Measurements from ENCODE around the gene SLC7A1.

Gene SLC7A1

DNA sequence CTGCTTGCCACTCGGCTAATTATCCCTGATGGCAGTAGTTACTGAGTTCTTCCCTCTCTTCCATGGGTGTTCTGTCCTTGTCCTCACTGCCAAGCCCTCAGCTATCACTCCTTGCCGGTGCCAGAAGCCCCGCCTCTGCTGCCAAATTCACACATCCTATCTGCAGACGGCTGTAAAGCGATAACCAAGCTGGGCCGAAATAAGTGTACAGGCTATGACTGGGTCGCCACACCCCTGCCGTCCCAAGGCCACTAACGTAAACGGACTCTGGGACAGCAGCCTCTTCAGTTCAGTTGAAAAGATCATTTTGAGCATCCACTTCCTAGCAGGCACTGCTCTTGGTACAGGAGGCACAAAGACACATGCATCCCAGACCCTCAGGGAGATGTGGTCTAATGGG lies 13.3 kb downstream of the SLC7A1 start:
- no peak for DNase-seq

GRCh38 chr13:29581666-29582065 lies 13.8 kb downstream of the SLC7A1 start:
- no peak for DNase-seq

DNA sequence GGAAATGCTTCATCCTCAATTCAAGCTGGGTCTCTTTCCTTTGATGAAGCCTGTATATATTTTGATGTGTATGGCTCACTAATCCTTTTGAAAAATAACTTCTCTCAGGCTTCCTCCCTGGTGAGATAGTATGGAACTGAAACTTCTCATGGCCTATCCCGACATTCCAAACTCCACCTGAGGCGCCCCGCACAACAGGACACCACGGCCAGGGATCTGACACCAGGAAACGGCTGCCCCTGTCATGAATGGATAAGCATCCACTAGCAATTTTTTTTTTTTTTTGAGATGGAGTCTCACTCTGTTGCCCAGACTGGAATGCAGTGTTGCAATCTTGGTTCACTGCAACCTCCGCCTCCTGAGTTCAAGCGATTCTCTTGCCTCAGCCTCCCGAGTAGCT lies 16.4 kb downstream of the SLC7A1 start:
- DNase-seq = no peak

DNA sequence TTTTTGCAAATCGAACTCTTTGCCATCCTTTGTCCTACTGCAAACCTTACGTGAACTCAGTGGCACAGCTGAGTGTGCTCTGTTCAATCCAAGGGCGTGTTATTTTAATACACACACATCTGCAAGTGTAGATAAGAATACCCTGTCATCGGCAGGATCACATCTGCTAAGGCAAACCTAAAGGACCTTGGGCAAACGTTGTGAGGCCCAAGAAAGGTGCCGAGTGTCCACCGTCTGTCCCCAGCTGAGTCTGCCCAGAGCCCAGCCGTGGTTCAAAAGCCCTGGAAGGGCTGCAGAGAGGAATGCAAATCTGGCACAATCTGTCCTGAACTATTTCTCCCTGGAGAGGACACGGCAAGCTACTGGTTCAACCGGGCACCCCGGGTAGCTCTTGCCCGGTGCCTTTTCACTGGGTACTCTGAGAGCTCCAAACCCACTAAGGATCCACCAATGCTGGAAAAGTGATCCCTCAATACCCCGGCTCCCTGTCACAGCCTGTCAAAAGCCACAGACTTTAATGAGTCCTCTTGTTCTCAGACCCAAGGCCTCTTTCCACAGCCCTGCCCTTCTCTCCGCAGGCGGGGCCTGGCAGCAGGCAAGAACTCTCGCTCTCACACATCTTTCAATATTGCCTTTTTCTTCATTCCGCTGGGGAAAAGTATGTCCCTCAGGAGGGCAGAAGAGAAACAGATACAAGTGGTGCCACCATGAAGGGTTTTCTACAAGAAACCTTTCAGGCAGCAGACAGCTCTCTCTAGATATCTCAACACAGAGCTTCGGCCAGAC lies 17.0 kb downstream of the SLC7A1 start:
- DNase-seq = no peak

- no peak for DNase-seq
Observed at GRCh38 chr13:29577136-29578051, 18.1 kb downstream of the SLC7A1 start.

DNA sequence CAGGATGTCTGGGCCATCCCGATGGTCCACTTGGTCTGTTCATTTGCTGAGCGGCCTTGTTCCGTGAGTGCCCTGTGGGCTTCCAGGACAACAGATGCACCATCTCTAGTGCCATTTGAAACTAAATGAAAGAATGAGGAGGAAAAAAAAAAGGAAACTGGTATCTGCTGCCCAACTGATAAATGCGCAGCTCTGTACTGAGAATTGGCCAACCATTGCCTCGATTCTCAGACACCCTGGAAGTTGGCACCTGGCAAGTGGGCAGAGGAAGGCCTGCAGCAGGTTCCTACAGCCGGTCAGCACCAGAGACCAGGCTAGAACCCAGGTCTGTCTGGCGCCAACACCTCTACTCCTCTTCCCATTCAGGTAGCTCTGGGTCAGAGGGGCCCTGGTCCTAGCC lies 18.9 kb downstream of the SLC7A1 start:
- DNase-seq = no peak

DNA sequence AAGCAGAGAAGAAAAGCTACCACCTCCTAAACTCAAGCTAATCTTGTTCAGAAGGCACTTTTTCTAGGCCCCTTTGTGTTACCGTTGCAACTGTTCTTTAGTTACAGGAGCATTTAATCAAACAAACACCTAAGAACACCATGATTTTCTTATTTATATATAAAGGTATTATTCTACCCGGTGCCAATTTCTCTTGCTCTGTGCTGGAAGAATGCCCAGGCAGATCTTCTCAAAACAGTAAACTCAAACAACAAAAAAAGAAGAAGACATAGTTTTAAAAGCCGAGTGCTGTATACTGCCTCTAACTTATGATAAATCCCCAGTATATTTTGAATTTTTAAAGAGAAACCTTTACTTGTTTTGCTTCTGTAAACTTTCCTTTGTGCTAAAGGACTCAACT lies 20.4 kb downstream of the SLC7A1 start:
- DNase-seq = no peak

DNA sequence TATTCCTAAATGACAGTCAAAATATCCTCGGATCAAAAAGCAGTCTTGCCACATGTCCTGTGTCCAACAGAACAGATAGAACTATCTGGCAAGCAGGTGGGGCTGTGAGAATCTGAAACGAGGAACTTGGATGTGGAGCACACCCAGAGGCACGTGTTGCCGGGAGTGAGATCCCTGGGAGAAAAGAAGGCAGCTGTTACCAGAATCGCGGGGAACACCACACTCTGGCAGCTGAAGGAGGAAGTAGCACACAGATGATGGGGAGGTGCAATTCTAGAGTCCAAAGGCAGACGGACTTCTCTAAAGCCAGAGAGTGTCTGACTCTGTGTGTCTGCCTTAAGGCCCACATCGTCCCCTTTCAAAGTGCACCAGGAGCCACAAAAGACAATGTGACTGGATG lies 22.3 kb downstream of the SLC7A1 start:
- peak; percentile 66 for DNase-seq

DNA sequence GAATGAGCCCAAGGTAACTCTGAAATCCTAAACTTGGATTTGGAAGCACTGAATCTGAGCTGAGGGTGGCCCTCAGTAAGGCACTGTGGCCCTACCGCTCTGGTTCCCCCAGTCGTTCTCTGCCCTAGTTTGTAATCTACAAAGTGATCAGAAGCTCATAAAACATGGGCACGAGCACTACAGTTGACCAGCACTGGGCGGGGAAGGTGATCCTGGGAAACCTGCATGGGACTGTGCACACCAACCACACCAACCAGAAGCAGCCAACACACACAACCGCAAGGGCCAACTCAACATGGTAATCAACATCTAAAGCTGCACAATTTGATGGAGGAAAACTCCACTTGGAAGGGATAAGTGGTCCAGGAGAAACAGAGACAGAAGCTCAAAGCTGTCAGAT lies 22.9 kb downstream of the SLC7A1 start:
- DNase-seq = peak; percentile 2

DNA sequence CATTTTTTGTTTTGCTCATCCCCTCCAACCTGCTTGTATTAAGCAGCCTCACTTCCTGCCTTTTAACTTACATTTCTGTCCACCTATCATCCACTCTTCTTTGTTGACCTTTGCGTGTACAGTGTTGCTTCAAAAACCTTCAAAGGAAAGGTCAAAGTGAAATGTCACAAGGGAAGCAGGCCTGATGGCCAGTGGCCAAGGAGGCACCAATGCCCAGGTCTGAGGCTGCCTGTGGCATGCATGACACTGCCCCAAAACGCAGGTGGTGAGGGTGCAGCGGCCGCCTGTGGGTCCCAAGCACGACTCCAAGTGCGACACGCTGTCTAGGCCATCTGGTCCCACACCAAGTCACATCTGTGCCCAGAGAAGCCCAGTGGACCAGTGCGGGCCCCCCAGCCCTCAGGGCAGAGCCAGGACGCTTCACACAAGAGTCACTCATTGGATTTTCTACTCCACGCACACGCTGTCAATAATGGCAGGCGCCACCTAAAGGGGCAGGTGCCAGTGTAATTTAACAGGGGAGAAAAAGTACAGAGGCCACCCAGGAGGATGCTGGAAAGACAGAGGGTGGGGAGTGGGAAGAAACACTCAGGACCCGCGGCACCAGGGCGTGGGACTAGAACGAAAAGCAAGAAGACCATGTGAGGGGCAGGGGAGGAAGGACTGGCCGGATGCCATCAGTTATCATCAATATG lies 23.5 kb downstream of the SLC7A1 start:
- DNase-seq = peak; percentile 8

DNA sequence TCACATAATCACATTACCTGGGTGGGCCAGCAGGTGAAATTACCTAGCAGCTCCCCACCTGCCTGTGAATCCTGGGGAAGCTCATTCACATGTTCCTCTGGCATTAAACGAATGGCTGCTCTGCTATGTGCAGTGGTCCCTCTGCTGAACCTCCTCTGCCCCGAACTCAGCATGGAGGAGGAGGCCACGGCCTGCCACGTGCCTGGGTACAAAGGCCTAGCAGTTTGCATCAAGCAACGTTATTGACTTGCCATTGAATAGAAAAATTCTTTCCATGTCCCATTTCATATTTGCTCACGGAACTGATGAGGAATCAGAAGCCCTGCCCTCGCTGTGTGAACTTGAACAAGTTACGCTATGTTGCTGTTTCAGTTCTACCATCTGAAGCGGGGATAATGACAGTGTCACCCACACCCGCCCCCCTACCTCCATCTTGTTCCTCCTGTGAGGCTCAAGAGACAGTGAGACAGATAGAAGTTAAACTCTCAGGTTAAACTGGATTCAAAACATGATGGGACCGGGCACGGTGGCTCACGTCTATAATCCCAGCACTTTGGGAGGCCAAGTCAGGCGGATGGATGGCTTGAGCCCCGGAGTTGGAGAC lies 25.3 kb downstream of the SLC7A1 start:
- DNase-seq = peak; percentile 8

GRCh38 chr13:29569253-29570050 lies 26.0 kb downstream of the SLC7A1 start:
- DNase-seq = peak; percentile 4

- DNase-seq = no peak
Observed at GRCh38 chr13:29568731-29569130, 26.8 kb downstream of the SLC7A1 start.

GRCh38 chr13:29567411-29567810 lies 28.1 kb downstream of the SLC7A1 start:
- DNase-seq = no peak

DNA sequence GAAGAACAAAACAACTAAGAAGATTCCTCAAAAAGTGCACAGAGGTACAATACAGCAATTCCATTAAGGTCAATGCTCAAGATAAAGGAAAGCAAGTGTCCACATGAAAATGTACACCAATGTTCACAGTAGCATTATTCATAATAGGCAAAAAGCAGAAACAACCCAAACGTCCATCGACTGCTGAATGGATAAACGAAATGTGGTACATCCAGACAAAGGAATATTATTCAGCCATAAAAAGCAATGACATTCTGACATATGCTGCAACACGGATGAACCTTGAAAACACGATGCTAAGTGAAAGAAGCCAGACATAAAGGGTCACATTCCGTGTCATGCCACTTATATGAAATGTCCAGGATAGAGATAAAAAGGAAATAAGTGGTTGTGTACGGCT lies 29.3 kb downstream of the SLC7A1 start:
- DNase-seq = no peak

DNA sequence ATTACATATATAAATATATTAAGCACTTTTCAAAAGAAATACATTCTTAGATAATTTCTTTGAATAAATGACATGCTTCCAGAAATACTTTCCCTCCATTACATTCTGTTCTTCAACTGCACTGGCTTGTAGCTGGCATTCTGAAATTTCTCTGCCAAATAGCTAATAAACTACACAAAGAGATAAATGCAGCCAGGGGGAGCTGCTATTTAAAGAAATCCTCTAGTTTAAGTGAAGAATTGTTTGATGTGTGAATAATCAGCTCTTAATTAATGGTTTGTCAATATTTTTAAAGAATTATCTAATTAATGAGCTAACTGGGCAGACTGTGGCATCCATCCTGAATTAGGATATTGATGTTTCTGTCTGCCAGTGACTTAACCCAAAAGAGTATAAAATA lies 30.7 kb downstream of the SLC7A1 start:
- DNase-seq = no peak

GRCh38 chr13:29564373-29564772 lies 31.1 kb downstream of the SLC7A1 start:
- DNase-seq = no peak

- DNase-seq = no peak
Observed at GRCh38 chr13:29563941-29564340, 31.5 kb downstream of the SLC7A1 start.

- no peak for DNase-seq
Observed at GRCh38 chr13:29562786-29563438, 32.6 kb downstream of the SLC7A1 start.

- DNase-seq = no peak
Observed at GRCh38 chr13:29561918-29562317, 33.6 kb downstream of the SLC7A1 start.

DNA sequence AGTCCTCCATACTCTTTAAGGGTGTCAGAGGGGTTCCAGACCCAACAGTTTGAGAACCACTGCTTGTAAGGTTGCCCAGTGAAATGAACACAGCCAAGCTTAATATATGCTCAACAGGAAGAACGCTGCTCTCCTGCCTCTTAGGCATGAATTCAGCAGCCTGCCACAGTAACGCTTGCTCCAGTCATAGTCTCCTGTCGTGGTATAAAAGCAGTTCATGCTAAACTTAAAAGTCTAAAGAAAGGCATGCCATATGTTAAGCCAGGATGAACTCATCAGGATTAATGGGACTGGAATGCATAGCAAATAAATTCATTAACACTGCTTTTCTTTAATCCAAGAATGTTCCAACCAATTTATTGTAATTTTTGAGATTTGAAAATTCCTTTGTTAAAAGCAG lies 38.7 kb downstream of the SLC7A1 start:
- DNase-seq = no peak

DNA sequence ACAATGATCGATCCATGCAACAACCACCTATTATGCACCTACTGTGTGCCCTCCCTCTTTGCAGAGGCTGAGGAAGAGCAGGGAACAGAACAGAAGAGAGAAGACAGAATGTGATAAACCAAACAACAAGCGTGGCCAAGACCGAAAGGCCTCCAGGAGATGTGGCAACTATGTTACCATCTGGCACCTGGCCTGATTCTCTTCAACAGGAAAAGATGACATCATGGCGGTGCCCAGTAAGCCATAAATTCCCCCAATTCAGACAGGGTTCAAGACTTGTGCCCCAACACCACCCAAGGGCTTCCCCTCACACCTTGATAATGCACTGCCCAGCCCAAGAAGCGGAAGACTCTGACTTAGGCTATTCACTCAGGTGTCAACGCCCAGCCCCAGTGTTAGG lies 44.3 kb downstream of the SLC7A1 start:
- DNase-seq = no peak

All from femur (tissue), 1 donor.